A549 (cell line): ENCODE results near the gene SOX8.

ENCODE experiments used
- CBX2 ChIP-seq: fragments of 200-600 bp; sonication (generic); IDR thresholded peaks from 2 replicates; pipeline ENCODE4 v1.6.1; 2016; ENCODE audit warnings: low read depth, mild to moderate bottlenecking, borderline replicate concordance
- CHD4 ChIP-seq: fragments of 200-600 bp; sonication (generic); IDR thresholded peaks from 2 replicates; pipeline ENCODE4 v1.6.1; 2016; ENCODE audit warnings: antibody characterized with exemption, mild to moderate bottlenecking, borderline replicate concordance
- CTCF ChIP-seq: fragments of >200 bp; sonication (Bioruptor Twin); formaldehyde crosslinking; IDR thresholded peaks from 3 replicates; pipeline ENCODE4 v1.5.1; 2016
- EP300 ChIP-seq, 2 experiments: fragments of >200 bp; sonication (Bioruptor Twin); formaldehyde crosslinking; IDR thresholded peaks; 2 replicates in 1 of 2; 3 replicates in 1 of 2; pipeline ENCODE4 v1.6.1; 2016 to 2017
- ESRRA ChIP-seq: fragments of 150-350 bp; IDR thresholded peaks from 2 replicates; pipeline ENCODE4 v1.6.1; 2014; ENCODE audit warnings: mild to moderate bottlenecking, low read length, borderline replicate concordance
- GATA3 ChIP-seq: IDR thresholded peaks from 2 replicates; pipeline ENCODE4 v1.6.1; 2012; ENCODE audit warnings: borderline replicate concordance
- JUN ChIP-seq, 2 experiments: fragments of >200 bp; sonication (Bioruptor Twin); formaldehyde crosslinking; IDR thresholded peaks; 2 replicates in 1 of 2; 3 replicates in 1 of 2; pipeline ENCODE4 v1.6.1; 2016 to 2017
- MAX ChIP-seq: IDR thresholded peaks from 2 replicates; pipeline ENCODE4 v1.6.1; 2012
- POLR2A ChIP-seq: IDR thresholded peaks from 2 replicates; pipeline ENCODE4 v1.6.1; 2012; ENCODE audit warnings: mild to moderate bottlenecking, low read length
- RARB ChIP-seq: fragments of 250-450 bp; sonication (Bioruptor Pico); IDR thresholded peaks from 2 replicates; pipeline ENCODE4 v1.8.0; 2021; ENCODE audit warnings: mild to moderate bottlenecking, moderate library complexity
- REST ChIP-seq: fragments of 200-600 bp; sonication (generic); IDR thresholded peaks from 2 replicates; pipeline ENCODE4 v1.6.1; 2016; ENCODE audit warnings: antibody characterized with exemption, mild to moderate bottlenecking, moderate library complexity
- RFX5 ChIP-seq: fragments of 450-650 bp; IDR thresholded peaks from 2 replicates; pipeline ENCODE4 v1.7.1; 2014; ENCODE audit warnings: antibody characterized with exemption, mild to moderate bottlenecking, moderate library complexity
- USF2 ChIP-seq: fragments of 450-650 bp; IDR thresholded peaks from 2 replicates; pipeline ENCODE4 v1.6.1; 2014; ENCODE audit warnings: antibody characterized with exemption

GRCh38 chr16:967077-967541 is 14.5 kb upstream of the SOX8 start:
- TF ChIP-seq CHD4, result no peak
- TF ChIP-seq RARB, result no peak
- no peak for TF ChIP-seq CTCF
- no peak for TF ChIP-seq POLR2A
- TF ChIP-seq REST, result no peak
- no peak for TF ChIP-seq GATA3
- TF ChIP-seq JUN (IDR thresholded peaks at IDR 0.05), result no peak
- no peak for TF ChIP-seq CBX2
- no peak for TF ChIP-seq EP300 (IDR thresholded peaks at IDR 0.05)
- TF ChIP-seq ESRRA, result no peak
- no peak for TF ChIP-seq RFX5
- TF ChIP-seq USF2, result no peak
- TF ChIP-seq MAX, result no peak
